RKO (cell line): ENCODE results near the gene SUCO.
"Not testable (repeated sequence)": the region's sequence is repeated elsewhere in the genome, so short reads cannot be mapped to it uniquely, and the experiment has no call there.

Experiments
- DNase-seq: peaks from one replicate; pipeline ENCODE4 v3.0.0-alpha.2; 2016; ENCODE audit warnings: low spot score

Gene SUCO

GRCh38 chr1:172532700-172533512, at the start of gene SUCO:
SUCO (plus strand) TSS chr1:172533150; CDS start chr1:172533436, 286 bp downstream.
- peak; percentile 98 for DNase-seq

- no peak for DNase-seq
Measured at GRCh38 chr1:172483448-172483847, 49.5 kb upstream of the SUCO start.

GRCh38 chr1:172484252-172484651, 48.7 kb upstream of the SUCO start:
- no peak for DNase-seq

GRCh38 chr1:172485626-172486025, 47.3 kb upstream of the SUCO start:
- DNase-seq, result no peak

GRCh38 chr1:172486805-172487454, 46.0 kb upstream of the SUCO start:
- no peak for DNase-seq

GRCh38 chr1:172487550-172487949, 45.4 kb upstream of the SUCO start:
- DNase-seq, result no peak

GRCh38 chr1:172488393-172488792, 44.6 kb upstream of the SUCO start:
- DNase-seq, result no peak

GRCh38 chr1:172489847-172490246, 43.1 kb upstream of the SUCO start:
- DNase-seq, result no peak

GRCh38 chr1:172492421-172492820, 40.5 kb upstream of the SUCO start:
- no peak for DNase-seq

GRCh38 chr1:172494166-172494565, 38.8 kb upstream of the SUCO start:
- DNase-seq, result no peak

- DNase-seq, result not testable (repeated sequence)
Measured at GRCh38 chr1:172496127-172496526, 36.8 kb upstream of the SUCO start.

- DNase-seq, result no peak
Measured at GRCh38 chr1:172496678-172497077, 36.3 kb upstream of the SUCO start.

GRCh38 chr1:172497230-172497629, 35.7 kb upstream of the SUCO start:
- no peak for DNase-seq

- DNase-seq, result no peak
Measured at GRCh38 chr1:172498857-172499256, 34.1 kb upstream of the SUCO start.

GRCh38 chr1:172499636-172500141, 33.3 kb upstream of the SUCO start:
- DNase-seq, result peak; percentile 32

GRCh38 chr1:172500207-172500606, 32.7 kb upstream of the SUCO start:
- DNase-seq, result no peak

- DNase-seq, result no peak
Measured at GRCh38 chr1:172507741-172508140, 25.2 kb upstream of the SUCO start.

- no peak for DNase-seq
Measured at GRCh38 chr1:172510479-172510878, 22.5 kb upstream of the SUCO start.

GRCh38 chr1:172512591-172512990, 20.4 kb upstream of the SUCO start:
- no peak for DNase-seq

GRCh38 chr1:172513479-172513878, 19.5 kb upstream of the SUCO start:
- peak; percentile 39 for DNase-seq

- no peak for DNase-seq
Measured at GRCh38 chr1:172514108-172514507, 18.8 kb upstream of the SUCO start.

GRCh38 chr1:172515436-172515835, 17.5 kb upstream of the SUCO start:
- no peak for DNase-seq

- no peak for DNase-seq
Measured at GRCh38 chr1:172515927-172516326, 17.0 kb upstream of the SUCO start.
